ENCODE data around the gene FBXL16. TPM values are rescaled to one million over a fixed set of nuclear protein-coding genes. Genes with fewer than 3 reads are reported as not detected.
A peak's percentile ranks its signal among the peaks of the same experiment; 100 is the strongest.

The FBXL16 gene
- total RNA-seq, 4 donors from 2014 or later = 2.2 to 8.4 (median 3.7) TPM

GRCh38 chr16:721765-722540 lies 16.4 kb upstream of the FBXL16 start:
- TF ChIP-seq POLR2A (IDR thresholded peaks at IDR 0.05) = no peak
- TF ChIP-seq, protein P1, sequence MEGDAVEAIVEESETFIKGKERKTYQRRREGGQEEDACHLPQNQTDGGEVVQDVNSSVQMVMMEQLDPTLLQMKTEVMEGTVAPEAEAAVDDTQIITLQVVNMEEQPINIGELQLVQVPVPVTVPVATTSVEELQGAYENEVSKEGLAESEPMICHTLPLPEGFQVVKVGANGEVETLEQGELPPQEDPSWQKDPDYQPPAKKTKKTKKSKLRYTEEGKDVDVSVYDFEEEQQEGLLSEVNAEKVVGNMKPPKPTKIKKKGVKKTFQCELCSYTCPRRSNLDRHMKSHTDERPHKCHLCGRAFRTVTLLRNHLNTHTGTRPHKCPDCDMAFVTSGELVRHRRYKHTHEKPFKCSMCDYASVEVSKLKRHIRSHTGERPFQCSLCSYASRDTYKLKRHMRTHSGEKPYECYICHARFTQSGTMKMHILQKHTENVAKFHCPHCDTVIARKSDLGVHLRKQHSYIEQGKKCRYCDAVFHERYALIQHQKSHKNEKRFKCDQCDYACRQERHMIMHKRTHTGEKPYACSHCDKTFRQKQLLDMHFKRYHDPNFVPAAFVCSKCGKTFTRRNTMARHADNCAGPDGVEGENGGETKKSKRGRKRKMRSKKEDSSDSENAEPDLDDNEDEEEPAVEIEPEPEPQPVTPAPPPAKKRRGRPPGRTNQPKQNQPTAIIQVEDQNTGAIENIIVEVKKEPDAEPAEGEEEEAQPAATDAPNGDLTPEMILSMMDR (IDR thresholded peaks at IDR 0.05) = no peak
- H3K27me3 ChIP-seq = peaks cover 0 to 38% (median 1%) of the 10 kb centered on the region in 4 donors
- H3K27ac ChIP-seq = peak overlapping the region in 3 of 4 donors; percentile 80 to 90 (median 88)
- intact Hi-C loops (cut with DNase I) = no loop called here
- peaks cover 22 to 53% (median 24%) of the 10 kb centered on the region in 3 donors for H3K4me1 ChIP-seq
- no peaks in the 10 kb centered on the region for H3K36me3 ChIP-seq
- peak overlapping the region; percentile 59 to 87 (median 72) for H3K4me3 ChIP-seq
- no peaks in the 10 kb centered on the region for H3K9me3 ChIP-seq
- no peak for DNase-seq
- WGBS, 2 donors = 55% methylated on average over 13 of the region's 51 CpGs; no CpG with 5 or more reads in 1 of the 2 donors

DNA sequence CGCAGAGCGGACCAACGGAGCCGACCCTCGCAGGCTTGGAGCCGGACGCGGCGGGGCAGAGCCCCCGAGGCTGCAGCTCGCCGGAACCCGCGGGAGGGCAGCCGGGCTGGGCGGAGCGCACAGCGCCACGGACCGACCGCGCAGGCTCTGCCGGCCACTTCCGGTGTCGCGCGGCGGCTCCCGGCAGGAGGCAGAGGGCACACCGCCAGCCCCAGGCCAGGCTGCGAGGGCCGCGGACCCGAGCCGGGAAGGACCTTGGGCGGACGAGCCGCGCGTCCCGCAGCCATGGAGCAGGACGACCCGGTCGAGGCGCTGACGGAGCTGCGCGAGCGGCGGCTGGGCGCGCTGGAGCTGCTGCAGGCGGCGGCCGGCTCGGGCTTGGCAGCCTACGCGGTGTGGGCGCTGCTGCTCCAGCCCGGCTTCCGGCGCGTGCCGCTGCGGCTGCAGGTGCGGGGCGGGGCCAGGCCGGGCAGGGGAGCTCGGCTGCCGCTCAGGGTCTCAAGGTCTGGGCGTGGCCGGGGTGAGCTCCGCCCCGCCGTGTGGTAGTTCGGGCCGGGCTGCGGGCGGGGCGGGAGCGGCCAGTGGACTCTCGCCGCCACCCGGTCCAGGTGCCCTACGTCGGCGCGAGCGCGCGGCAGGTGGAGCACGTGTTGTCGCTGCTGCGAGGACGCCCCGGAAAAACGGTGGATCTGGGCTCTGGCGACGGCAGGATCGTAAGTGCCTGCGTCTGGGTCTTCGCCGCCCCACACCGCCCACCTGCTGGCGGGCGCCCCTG lies 15.6 kb upstream of the FBXL16 start, which contains the start of gene ANTKMT:
Gene ANTKMT (plus strand): TSS at position 157 of the 775 bp plus-strand sequence. CDS start 129 bp downstream, at position 286.
- Histone ChIP-seq H3K9me3 (no peaks in the 10 kb centered on the region), H3K27me3 (peaks cover 0 to 38% (median 3%) of the 10 kb centered on the region in 4 donors), H3K36me3 (no peaks in the 10 kb centered on the region), H3K27ac (peak within 1 kb of the TSS; percentile 78 to 90 (median 84)), H3K4me1 (peaks cover 22 to 53% (median 23%) of the 10 kb centered on the region in 3 donors), H3K4me3 (peak within 1 kb of the TSS; percentile 59 to 87 (median 72))
- intact Hi-C loops (cut with DNase I) = no loop called here
- WGBS, 2 donors = no CpG with 5 or more reads among the region's 106 CpGs
- no peak for DNase-seq
- TF ChIP-seq POLR2A (IDR thresholded peaks at IDR 0.05) = peak in 3 of 4 donors; percentile 42 to 71 (median 66)
- TF ChIP-seq, protein P1 (IDR thresholded peaks at IDR 0.05) = peak in 4 of 6 experiments; percentile 10 to 48 (median 24)

GRCh38 chr16:720447-720989 lies 14.9 kb upstream of the FBXL16 start:
- intact Hi-C loops (cut with DNase I) = no loop called here
- TF ChIP-seq, protein P1 (IDR thresholded peaks at IDR 0.05) = no peak
- TF ChIP-seq POLR2A (IDR thresholded peaks at IDR 0.05) = no peak

GRCh38 chr16:719815-720446 lies 14.3 kb upstream of the FBXL16 start:
- Histone ChIP-seq H3K4me3 (peak overlapping the region; percentile 59 to 87 (median 72)), H3K9me3 (no peaks in the 10 kb centered on the region), H3K4me1 (peaks cover 27 to 60% (median 34%) of the 10 kb centered on the region in 3 donors), H3K27me3 (peaks cover 0 to 36% (median 6%) of the 10 kb centered on the region in 4 donors), H3K36me3 (no peaks in the 10 kb centered on the region), H3K27ac (peak overlapping the region; percentile 78 to 90 (median 84))
- intact Hi-C loops (cut with DNase I) = no loop called here
- TF ChIP-seq, protein P1 (IDR thresholded peaks at IDR 0.05) = no peak
- no peak for TF ChIP-seq POLR2A (IDR thresholded peaks at IDR 0.05)
- DNase-seq = no peak
- WGBS, 2 donors = 8 to 27% methylated on average over 4 to 15 of the region's 16 CpGs

More at GRCh38 chr16:720447-720989, 14.9 kb upstream of the FBXL16 start:
- Histone ChIP-seq H3K27me3 (peaks cover 0 to 38% (median 6%) of the 10 kb centered on the region in 4 donors), H3K4me3 (peak overlapping the region; percentile 59 to 87 (median 72)), H3K4me1 (peaks cover 27 to 55% (median 30%) of the 10 kb centered on the region in 3 donors), H3K36me3 (no peaks in the 10 kb centered on the region), H3K27ac (peak overlapping the region; percentile 78 to 90 (median 84)), H3K9me3 (no peaks in the 10 kb centered on the region)
- 0% methylated on average over 2 of the region's 38 CpGs for WGBS, 2 donors
- DNase-seq = no peak

All from esophagus squamous epithelium (tissue), 5 donors.